ENCODE measurements around the gene KMT5C.

The KMT5C gene

GRCh38 chr19:55383279-55384130, 43.8 kb downstream of the KMT5C start:
- no peak for FAIRE-seq
- DNase-seq (ENCODE audit: insufficient read length, low spot score): peak; percentile 87

DNA sequence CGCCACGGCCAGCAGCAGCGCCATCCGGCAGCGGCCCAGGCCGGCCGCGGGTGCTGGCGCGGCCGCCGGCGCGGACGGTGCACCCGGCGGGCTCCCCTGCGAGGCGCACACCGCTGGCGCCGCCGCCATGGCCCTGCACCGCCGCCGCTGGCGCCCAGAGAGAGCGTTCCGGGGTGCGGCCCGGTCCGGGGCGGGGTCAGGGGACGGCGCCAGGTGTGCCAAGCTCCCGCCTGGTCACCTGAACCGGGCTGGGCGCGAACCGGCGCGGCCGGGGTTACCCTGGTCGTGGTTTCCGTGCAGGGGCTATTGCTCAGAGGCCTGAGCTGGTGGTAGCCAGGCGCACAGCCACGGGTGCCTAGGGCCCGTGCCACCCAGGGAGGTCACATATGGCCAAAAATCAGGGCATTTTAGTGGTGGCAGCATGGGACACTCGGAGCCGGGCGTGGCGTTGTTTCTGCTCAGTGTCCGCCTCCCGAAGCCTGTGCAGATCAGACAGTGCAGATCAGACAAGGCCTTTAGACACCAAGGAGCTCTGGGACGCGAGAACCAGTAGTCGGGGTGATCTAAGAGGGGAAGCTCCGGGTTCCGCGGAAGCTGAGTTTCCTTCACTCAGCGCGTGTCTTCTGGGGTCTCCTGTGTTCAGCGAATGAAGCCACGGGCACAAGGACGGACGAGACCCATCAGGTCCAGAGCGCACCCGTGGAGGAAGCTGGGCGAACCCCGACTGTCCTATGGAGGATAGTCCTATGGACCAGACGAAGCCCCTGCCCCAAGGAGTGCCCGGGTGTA, 44.6 kb downstream of the KMT5C start, which contains the start of gene TMEM238:
Gene TMEM238 (minus strand): TSS at position 162 of the 789 bp plus-strand sequence. CDS start 33 bp downstream, at position 129.
- DNase-seq (ENCODE audit: insufficient read length, low spot score) (no peak), FAIRE-seq (no peak)

- FAIRE-seq: no peak
- peak; percentile 93 for DNase-seq (ENCODE audit: insufficient read length, low spot score)
These were observed 45.4 kb downstream of the KMT5C start for GRCh38 chr19:55384920-55385723.

DNA sequence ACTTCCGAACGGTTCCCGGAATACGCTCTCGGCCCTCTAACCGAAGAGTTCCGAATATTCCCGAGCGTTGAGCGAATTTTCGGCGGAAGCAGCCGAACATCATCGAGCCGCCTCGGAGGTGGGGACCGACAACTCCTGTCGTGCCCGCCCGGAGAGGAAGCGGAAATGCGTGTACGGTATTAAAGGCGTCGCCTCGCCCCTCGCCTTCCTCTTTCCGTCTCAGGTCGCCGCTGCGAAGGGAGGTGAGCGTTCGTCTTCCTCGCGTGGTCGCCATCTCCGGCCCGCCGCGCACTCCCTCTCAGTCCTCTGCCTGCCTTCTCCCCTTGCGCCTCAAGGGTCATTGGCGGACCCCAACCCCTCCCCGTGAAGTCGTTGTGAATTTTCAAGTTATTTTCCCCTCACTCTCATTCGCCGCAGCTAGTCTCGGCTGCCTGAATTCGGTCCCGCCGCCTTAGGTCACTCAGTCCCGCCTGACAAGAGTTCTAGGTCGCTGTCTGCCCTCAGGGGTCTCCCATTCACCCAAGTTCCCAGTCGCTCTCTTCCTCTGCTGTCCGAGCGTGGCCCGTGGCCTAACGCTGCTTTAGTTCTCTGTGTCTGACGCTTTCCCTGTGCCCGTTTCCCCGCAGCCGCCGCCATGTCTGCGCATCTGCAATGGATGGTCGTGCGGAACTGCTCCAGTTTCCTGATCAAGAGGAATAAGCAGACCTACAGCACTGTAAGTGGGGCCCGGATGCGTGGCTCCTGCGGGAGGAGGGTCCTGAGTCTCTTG, 46.2 kb downstream of the KMT5C start, which contains the start of gene RPL28:
Gene RPL28 (plus strand): TSS at position 209 of the 769 bp plus-strand sequence. CDS start 426 bp downstream, at position 635.
- peak; percentile 96 for FAIRE-seq

DNA sequence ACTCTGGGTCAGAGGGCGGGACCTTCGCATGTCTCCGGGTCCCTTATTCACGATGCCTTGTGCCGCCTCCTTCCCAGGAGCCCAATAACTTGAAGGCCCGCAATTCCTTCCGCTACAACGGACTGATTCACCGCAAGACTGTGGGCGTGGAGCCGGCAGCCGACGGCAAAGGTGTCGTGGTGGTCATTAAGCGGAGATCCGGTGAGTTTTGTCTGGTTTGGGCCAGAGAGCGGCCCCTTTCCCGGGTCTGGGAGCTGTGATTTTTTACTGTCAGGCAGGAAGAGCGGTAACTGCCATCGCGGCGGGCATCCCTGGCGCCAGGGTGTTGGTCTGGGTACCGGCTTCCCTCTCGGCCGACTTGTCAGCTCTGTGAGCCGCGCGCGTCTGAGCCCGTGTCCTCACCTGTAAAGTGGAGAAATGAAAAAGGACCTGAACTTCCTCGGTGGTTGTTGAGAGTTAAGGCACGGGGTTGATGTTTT, 46.9 kb downstream of the KMT5C start:
- FAIRE-seq: no peak

More for the DNA sequence above, 46.2 kb downstream of the KMT5C start, which contains the start of gene RPL28:
- peak; percentile 94 for DNase-seq (ENCODE audit: insufficient read length, low spot score)

GRCh38 chr19:55387736-55388497, 48.2 kb downstream of the KMT5C start:
- FAIRE-seq (no peak), DNase-seq (ENCODE audit: insufficient read length, low spot score) (no peak)

More for the DNA sequence above, 46.9 kb downstream of the KMT5C start:
- DNase-seq (ENCODE audit: insufficient read length, low spot score): no peak

GRCh38 chr19:55389386-55390317, 50.0 kb downstream of the KMT5C start:
- no peak for FAIRE-seq
- DNase-seq (ENCODE audit: insufficient read length, low spot score): no peak

- no peak for FAIRE-seq
- DNase-seq (ENCODE audit: insufficient read length, low spot score): no peak
These were observed 50.8 kb downstream of the KMT5C start for GRCh38 chr19:55390461-55390880.

GRCh38 chr19:55391191-55391670, 51.6 kb downstream of the KMT5C start:
- DNase-seq (ENCODE audit: insufficient read length, low spot score) (no peak), FAIRE-seq (no peak)

DNA sequence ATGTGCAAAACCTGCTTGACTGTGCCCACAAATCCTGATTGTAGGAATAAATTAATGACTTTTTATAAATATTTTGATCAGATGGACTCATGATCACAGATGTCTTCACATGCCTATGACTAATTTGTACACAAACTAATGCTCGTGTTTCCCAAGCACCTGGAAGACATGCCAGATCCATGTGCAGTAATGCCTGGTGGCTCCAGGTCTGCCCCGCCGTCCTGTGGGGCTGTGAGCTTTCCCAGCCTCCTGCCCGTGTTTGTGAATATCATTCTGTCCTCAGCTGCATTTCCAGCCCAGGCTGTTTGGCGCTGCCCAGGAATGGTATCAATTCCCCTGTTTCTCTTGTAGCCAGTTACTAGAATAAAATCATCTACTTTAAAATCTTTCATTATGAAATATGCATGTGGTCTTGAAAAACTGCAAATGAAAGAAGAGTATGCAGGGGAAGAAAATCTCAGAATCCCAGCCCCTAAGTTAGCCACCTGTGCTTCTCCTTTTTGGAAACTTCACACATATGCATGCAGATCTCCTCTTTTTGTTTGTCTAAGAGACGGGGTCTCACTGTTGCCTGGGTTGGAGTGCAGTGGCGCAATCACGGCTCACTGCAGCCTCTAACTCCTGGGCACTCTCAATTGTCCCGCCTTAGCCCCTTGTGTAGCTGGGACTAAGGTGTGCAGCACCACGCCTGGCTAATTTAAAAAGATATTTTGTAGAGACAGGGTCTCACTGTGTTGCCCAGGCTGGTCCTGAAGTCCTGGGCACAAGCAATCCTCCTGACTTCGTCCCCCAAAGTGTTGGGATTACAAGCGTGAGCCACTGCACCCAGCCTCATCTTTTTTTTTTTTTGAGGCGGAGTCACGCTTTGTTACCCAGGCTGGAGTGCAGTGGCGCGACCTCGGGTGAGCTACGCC, 52.3 kb downstream of the KMT5C start:
- FAIRE-seq (no peak), DNase-seq (ENCODE audit: insufficient read length, low spot score) (no peak)

GRCh38 chr19:55392820-55393761, 53.4 kb downstream of the KMT5C start:
- FAIRE-seq (no peak), DNase-seq (ENCODE audit: insufficient read length, low spot score) (no peak)
